ENCODE results near the gene CHRM1.

DNA sequence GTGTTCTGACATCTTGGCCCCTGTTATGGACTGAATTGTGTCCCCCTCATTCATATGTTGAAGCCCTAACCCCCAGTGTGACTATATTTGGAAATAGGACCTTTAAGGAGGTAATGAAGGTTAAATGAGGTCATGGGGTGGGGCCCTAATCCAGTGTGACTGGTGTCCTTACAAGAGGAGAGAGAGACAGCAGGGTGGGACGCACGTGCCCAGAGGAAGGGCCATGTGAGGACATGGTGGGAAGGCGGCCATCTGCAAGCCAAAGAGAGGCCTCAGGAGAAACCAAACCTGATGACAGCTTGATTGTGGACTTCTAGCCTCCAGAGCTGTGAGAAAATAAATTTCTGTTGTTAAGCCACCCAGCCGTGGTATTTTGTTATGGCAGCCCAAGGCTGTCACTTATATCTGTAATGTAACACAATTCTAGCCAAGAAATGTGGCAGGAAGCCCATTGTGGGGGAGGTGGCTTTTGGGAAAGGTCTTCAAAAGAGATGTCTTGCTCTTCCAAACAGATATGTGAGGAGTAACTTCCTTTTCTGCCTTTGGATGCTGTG lies 39.9 kb upstream of the CHRM1 start:
- TF ChIP-seq RAD21 (IDR thresholded peaks at IDR 0.05; ENCODE audit: low read depth) (no peak), ZFX (IDR thresholded peaks at IDR 0.05) (no peak), ZNF274 (IDR thresholded peaks at IDR 0.05; ENCODE audit: low read depth, low read length) (no peak), EZH2 (IDR thresholded peaks at IDR 0.05) (no peak)
- TF ChIP-seq, protein P1, sequence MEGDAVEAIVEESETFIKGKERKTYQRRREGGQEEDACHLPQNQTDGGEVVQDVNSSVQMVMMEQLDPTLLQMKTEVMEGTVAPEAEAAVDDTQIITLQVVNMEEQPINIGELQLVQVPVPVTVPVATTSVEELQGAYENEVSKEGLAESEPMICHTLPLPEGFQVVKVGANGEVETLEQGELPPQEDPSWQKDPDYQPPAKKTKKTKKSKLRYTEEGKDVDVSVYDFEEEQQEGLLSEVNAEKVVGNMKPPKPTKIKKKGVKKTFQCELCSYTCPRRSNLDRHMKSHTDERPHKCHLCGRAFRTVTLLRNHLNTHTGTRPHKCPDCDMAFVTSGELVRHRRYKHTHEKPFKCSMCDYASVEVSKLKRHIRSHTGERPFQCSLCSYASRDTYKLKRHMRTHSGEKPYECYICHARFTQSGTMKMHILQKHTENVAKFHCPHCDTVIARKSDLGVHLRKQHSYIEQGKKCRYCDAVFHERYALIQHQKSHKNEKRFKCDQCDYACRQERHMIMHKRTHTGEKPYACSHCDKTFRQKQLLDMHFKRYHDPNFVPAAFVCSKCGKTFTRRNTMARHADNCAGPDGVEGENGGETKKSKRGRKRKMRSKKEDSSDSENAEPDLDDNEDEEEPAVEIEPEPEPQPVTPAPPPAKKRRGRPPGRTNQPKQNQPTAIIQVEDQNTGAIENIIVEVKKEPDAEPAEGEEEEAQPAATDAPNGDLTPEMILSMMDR (IDR thresholded peaks at IDR 0.05 in 2 of 3, conservative IDR thresholded peaks at IDR 0.05 in 1 of 3; ENCODE audit: borderline replicate concordance in 1 of 3, insufficient read depth in 1 of 3, low read depth in 2 of 3, low read length in 2 of 3): no peak
